Ovary (tissue), 9 donors: Measurements from ENCODE around the gene TMEM114. TPM values are rescaled to one million over a fixed set of nuclear protein-coding genes. Genes with fewer than 3 reads are reported as not detected.

Experiments
- DNase-seq, 5 donors: peaks; one replicate each; pipeline ENCODE4 v3.0.0-alpha.2; 2019 to 2020
- H3K27ac ChIP-seq, 2 donors: fragments of 200-600 bp; one replicate each; pipeline versions ENCODE4 v1.5.1 to v1.8.0; 2019 to 2022
- H3K27me3 ChIP-seq: fragments of 200-600 bp; one replicate; pipeline ENCODE4 v1.8.0; 2022
- H3K36me3 ChIP-seq: fragments of 200-600 bp; sonication (generic); one replicate; pipeline ENCODE4 v1.5.1; 2019
- H3K4me1 ChIP-seq: one replicate; pipeline ENCODE4 v1.8.1; 2013; ENCODE audit warnings: mild to moderate bottlenecking, moderate library complexity; ENCODE audit not compliant: insufficient read depth
- H3K4me3 ChIP-seq: fragments of 200-600 bp; sonication (generic); one replicate; pipeline ENCODE4 v1.5.1; 2017
- H3K9me3 ChIP-seq, 2 donors: fragments of 200-600 bp in 1 of 2; sonication (generic) in 1 of 2; one replicate each; pipeline versions ENCODE4 v1.5.1 to v1.8.1; 2013 to 2019; ENCODE audit warnings: mild to moderate bottlenecking in 1 of 2, moderate library complexity in 1 of 2
- EP300 ChIP-seq: sonication (generic); formaldehyde crosslinking; IDR thresholded peaks from one replicate; pipeline ENCODE4 v1.6.1; 2017; ENCODE audit warnings: antibody characterized with exemption
- POLR2A ChIP-seq: fragments of 450-650 bp; IDR thresholded peaks from one replicate; pipeline ENCODE4 v1.6.1; 2017; ENCODE audit warnings: antibody characterized with exemption, mild to moderate bottlenecking, moderate library complexity
- WGBS, 3 donors: extraction: QIAGEN DNeasy Blood & Tissue Kit in 1 of 3; methylation state at CpG; one replicate each; pipeline versions ENCODE4 v1.1.5 to v1.1.7; 2013 to 2017; 5-methylcytosine and 5-hydroxymethylcytosine counted together
- intact Hi-C, 4 donors: fragments of 100-400 bp; cut with DNase I; formaldehyde crosslinking; loops; one replicate each; pipeline versions ENCODE4 v1.11.0 to v1.15.1; 2022 to 2023
- polyA plus RNA-seq, 2 donors: library from polyadenylated mRNA; stranded (reverse); fragments of 200-250 nt in 1 of 2; fragments of 350-450 nt in 1 of 2; fragmentation: Illumina TruSeq in 1 of 2; extraction: RNeasy Lipid Tissue Mini Kit (QIAGEN cat#74804) in 1 of 2; gene quantifications; one replicate each; pipeline ENCODE4 v1.2.3, GENCODE V29; 2013 to 2014
- total RNA-seq, 7 donors: library from RNA; depleted of rRNA in 2 of 7; stranded (reverse); fragments of >200 nt in 2 of 7; fragmentation: NEBNext Ultra II Directional in 3 of 7; extraction: Animal tissue kit (Norgen Biotek cat#: 25700) in 3 of 7; gene quantifications; one replicate each; pipeline versions ENCODE4 v1.1.0 to v1.2.4, GENCODE V29; 2016 to 2023
- TF ChIP-seq, protein P1 (sequence below), 3 donors: fragments of 450-650 bp in 2 of 3; fragments of 200-600 bp in 1 of 3; IDR thresholded peaks; one replicate each; pipeline versions ENCODE4 v1.5.1 to v1.8.0; 2016 to 2022; ENCODE audit warnings: antibody characterized with exemption in 3 of 3, mild to moderate bottlenecking in 1 of 3
- donor health status: DM: no; HTN: no; CAD: no; lungs with moderate emphysema.
- donor health status: DM: no; HTN: no; CAD: no.
- donor health status: Bipolar disorder and iron deficiency.
- donor health status: DM: yes; HTN: yes; CAD: no.
- donor health status: DM: no; HTN: no; CAD: no.
- donor health status: DM: yes; HTN: yes; CAD: no.

The TMEM114 gene
- total and polyA plus RNA-seq, 9 donors: not detected

DNA sequence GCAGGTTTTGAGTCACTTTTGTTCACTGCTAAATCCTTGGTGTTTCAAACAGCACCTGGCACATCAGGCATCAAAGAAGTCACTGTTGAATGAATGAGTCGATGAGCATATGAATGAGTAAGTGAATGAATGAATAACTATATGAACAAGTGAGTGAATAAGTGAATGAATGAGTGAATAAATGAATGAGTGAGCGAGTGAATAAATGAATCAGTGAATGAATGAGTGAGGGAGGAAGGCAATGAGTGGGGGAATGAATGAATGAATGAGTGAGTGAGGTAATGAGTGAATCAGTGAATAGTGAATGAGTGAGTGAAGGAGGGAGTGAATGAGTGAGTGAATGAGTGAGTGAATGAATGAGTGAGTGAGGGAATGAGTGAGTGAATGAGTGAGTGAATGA, 28.8 kb downstream of the TMEM114 start:
- intact Hi-C loops: loop anchor here in 1 of 4 donors (10.0 kb wide), 1 partner anchor 323 kb away; the partner anchor contains the start of gene LITAFD
- DNase-seq: no peak
- no peak for TF ChIP-seq POLR2A
- no peak for TF ChIP-seq EP300
- TF ChIP-seq, protein P1, sequence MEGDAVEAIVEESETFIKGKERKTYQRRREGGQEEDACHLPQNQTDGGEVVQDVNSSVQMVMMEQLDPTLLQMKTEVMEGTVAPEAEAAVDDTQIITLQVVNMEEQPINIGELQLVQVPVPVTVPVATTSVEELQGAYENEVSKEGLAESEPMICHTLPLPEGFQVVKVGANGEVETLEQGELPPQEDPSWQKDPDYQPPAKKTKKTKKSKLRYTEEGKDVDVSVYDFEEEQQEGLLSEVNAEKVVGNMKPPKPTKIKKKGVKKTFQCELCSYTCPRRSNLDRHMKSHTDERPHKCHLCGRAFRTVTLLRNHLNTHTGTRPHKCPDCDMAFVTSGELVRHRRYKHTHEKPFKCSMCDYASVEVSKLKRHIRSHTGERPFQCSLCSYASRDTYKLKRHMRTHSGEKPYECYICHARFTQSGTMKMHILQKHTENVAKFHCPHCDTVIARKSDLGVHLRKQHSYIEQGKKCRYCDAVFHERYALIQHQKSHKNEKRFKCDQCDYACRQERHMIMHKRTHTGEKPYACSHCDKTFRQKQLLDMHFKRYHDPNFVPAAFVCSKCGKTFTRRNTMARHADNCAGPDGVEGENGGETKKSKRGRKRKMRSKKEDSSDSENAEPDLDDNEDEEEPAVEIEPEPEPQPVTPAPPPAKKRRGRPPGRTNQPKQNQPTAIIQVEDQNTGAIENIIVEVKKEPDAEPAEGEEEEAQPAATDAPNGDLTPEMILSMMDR (IDR thresholded peaks at IDR 0.05): no peak

GRCh38 chr16:8555400-8555799, 34.9 kb downstream of the TMEM114 start:
- no peak for DNase-seq
- Histone ChIP-seq H3K4me3 (no peak overlapping the region), H3K27me3 (no peaks in the 10 kb centered on the region), H3K9me3 (no peaks in the 10 kb centered on the region), H3K36me3 (no peaks in the 10 kb centered on the region), H3K4me1 (no peaks in the 10 kb centered on the region), H3K27ac (no peak overlapping the region)
- intact Hi-C loops: no loop called here
- TF ChIP-seq, protein P1 (IDR thresholded peaks at IDR 0.05): no peak
- WGBS, 3 donors: 62 to 81% (median 75%) methylated on average over 9 of the region's 9 CpGs

More for the DNA sequence above, 28.8 kb downstream of the TMEM114 start:
- Histone ChIP-seq H3K36me3 (no peaks in the 10 kb centered on the region), H3K4me1 (no peaks in the 10 kb centered on the region), H3K27me3 (no peaks in the 10 kb centered on the region), H3K9me3 (no peaks in the 10 kb centered on the region), H3K4me3 (no peak overlapping the region), H3K27ac (no peak overlapping the region)
- WGBS, 3 donors: 79 to 83% (median 79%) methylated on average over 2 of the region's 2 CpGs

GRCh38 chr16:8554881-8555280, 35.4 kb downstream of the TMEM114 start:
- Histone ChIP-seq H3K4me3 (no peak overlapping the region), H3K4me1 (no peaks in the 10 kb centered on the region), H3K27ac (no peak overlapping the region), H3K36me3 (no peaks in the 10 kb centered on the region), H3K27me3 (no peaks in the 10 kb centered on the region), H3K9me3 (no peaks in the 10 kb centered on the region)
- no peak for DNase-seq
- intact Hi-C loops: no loop called here
- TF ChIP-seq POLR2A: no peak
- TF ChIP-seq, protein P1 (IDR thresholded peaks at IDR 0.05): no peak
- TF ChIP-seq EP300: no peak
- WGBS, 3 donors: 62 to 72% (median 64%) methylated on average over 2 of the region's 2 CpGs

- 67 to 83% (median 78%) methylated on average over 4 of the region's 4 CpGs for WGBS, 3 donors
- intact Hi-C loops: no loop called here
Measured at GRCh38 chr16:8554022-8554421, 36.3 kb downstream of the TMEM114 start.

More at GRCh38 chr16:8554022-8554421, 36.3 kb downstream of the TMEM114 start:
- no peak for DNase-seq
- Histone ChIP-seq H3K4me3 (no peak overlapping the region), H3K4me1 (no peaks in the 10 kb centered on the region), H3K27me3 (no peaks in the 10 kb centered on the region), H3K9me3 (no peaks in the 10 kb centered on the region), H3K36me3 (no peaks in the 10 kb centered on the region), H3K27ac (no peak overlapping the region)
- TF ChIP-seq, protein P1 (IDR thresholded peaks at IDR 0.05): no peak
- no peak for TF ChIP-seq POLR2A
- TF ChIP-seq EP300: no peak
